GM23338 (cell line): ENCODE measurements around the gene GLYATL1B. TPM values are rescaled to one million over a fixed set of nuclear protein-coding genes. Genes with fewer than 3 reads are reported as not detected.

Experiments used
- ATAC-seq: fragments of 200-7000 bp; cut with Tn5 transposase; 3 replicates; pipeline ENCODE4 v1.9.1; 2020
- DNase-seq: peaks from one replicate; pipeline ENCODE4 v3.0.0-alpha.2; 2015; ENCODE audit warnings: low spot score
- H2AFZ ChIP-seq: fragments of 200-600 bp; sonication (generic); 2 replicates; pipeline ENCODE4 v1.8.0; 2016; ENCODE audit warnings: antibody characterized with exemption, mild to moderate bottlenecking, moderate library complexity
- H3F3A ChIP-seq: fragments of 200-600 bp; sonication (generic); replicated peaks from 2 replicates; pipeline ENCODE4 v1.8.0; 2017; ENCODE audit warnings: antibody characterized with exemption, mixed run types, low read depth
- H3K27ac ChIP-seq: fragments of 200-600 bp; sonication (generic); 2 replicates; pipeline ENCODE4 v1.6.1; 2016; ENCODE audit warnings: low read depth
- H3K27me3 ChIP-seq: fragments of 200-600 bp; sonication (generic); 2 replicates; pipeline ENCODE4 v1.8.0; 2016; ENCODE audit warnings: mild to moderate bottlenecking, mixed run types, moderate library complexity; ENCODE audit not compliant: insufficient read depth
- H3K36me3 ChIP-seq: fragments of 200-600 bp; sonication (generic); 2 replicates; pipeline ENCODE4 v1.8.0; 2016; ENCODE audit warnings: mild to moderate bottlenecking; ENCODE audit not compliant: insufficient read depth
- H3K4me1 ChIP-seq: fragments of 200-600 bp; sonication (generic); 2 replicates; pipeline ENCODE4 v1.8.0; 2016; ENCODE audit warnings: mild to moderate bottlenecking, moderate library complexity; ENCODE audit not compliant: insufficient read depth
- H3K4me2 ChIP-seq: fragments of 200-600 bp; sonication (generic); 2 replicates; pipeline ENCODE4 v1.7.1; 2017; ENCODE audit warnings: mixed run types
- H3K4me3 ChIP-seq: fragments of 200-600 bp; sonication (generic); 2 replicates; pipeline ENCODE4 v1.6.1; 2016; ENCODE audit warnings: mixed run types
- H3K79me2 ChIP-seq: fragments of 200-600 bp; sonication (generic); replicated peaks from 2 replicates; pipeline ENCODE4 v1.8.0; 2017; ENCODE audit warnings: mild to moderate bottlenecking; ENCODE audit not compliant: insufficient read depth
- H3K9me2 ChIP-seq: fragments of 200-600 bp; sonication (generic); 2 replicates; pipeline ENCODE4 v1.8.0; 2017; ENCODE audit not compliant: insufficient read depth
- H4K20me1 ChIP-seq: fragments of 200-600 bp; sonication (generic); replicated peaks from 2 replicates; pipeline ENCODE4 v1.8.0; 2017; ENCODE audit warnings: mild to moderate bottlenecking; ENCODE audit not compliant: insufficient read depth
- H3K27ac Mint-ChIP-seq: 2 replicates; pipeline ENCODE4 v1.8.0; 2020; ENCODE audit warnings: inconsistent platforms, mild to moderate bottlenecking, moderate library complexity, mixed read lengths
- H3K27me3 Mint-ChIP-seq: 3 replicates; pipeline ENCODE4 v1.8.0; 2022; ENCODE audit warnings: low read depth, mild to moderate bottlenecking, moderate library complexity, mixed read lengths, inconsistent platforms; ENCODE audit not compliant: insufficient read depth, poor library complexity
- H3K36me3 Mint-ChIP-seq: 3 replicates; pipeline ENCODE4 v1.8.0; 2021; ENCODE audit warnings: low read depth, mild to moderate bottlenecking, inconsistent platforms, moderate library complexity, mixed read lengths
- H3K4me1 Mint-ChIP-seq: 3 replicates; pipeline ENCODE4 v1.8.0; 2020; ENCODE audit warnings: mild to moderate bottlenecking, inconsistent platforms, mixed read lengths
- H3K4me3 Mint-ChIP-seq: 3 replicates; pipeline ENCODE4 v1.8.0; 2021; ENCODE audit warnings: moderate library complexity, mild to moderate bottlenecking, inconsistent platforms, mixed read lengths
- H3K9me3 Mint-ChIP-seq: 3 replicates; pipeline ENCODE4 v1.8.0; 2020; ENCODE audit warnings: moderate library complexity, mild to moderate bottlenecking, inconsistent platforms, mixed read lengths
- CTCF ChIP-seq, 2 experiments: fragments of 200-600 bp in 1 of 2; sonication (generic) in 1 of 2; conservative IDR thresholded peaks; 2 replicates each; pipeline versions ENCODE4 v1.5.1 to v1.6.1; 2016 to 2017; ENCODE audit warnings: antibody characterized with exemption in 2 of 2, low read depth in 2 of 2, mild to moderate bottlenecking in 2 of 2, moderate library complexity in 1 of 2
- EZH2 ChIP-seq: fragments of 200-600 bp; sonication (generic); IDR thresholded peaks from one replicate; pipeline ENCODE4 v1.8.0; 2017; ENCODE audit warnings: antibody characterized with exemption, mild to moderate bottlenecking, low read depth; ENCODE audit not compliant: unreplicated experiment
- EZH2phosphoT487 ChIP-seq: fragments of 200-600 bp; sonication (generic); IDR thresholded peaks from one replicate; pipeline ENCODE4 v1.8.1; 2018; ENCODE audit warnings: antibody characterized with exemption; ENCODE audit not compliant: unreplicated experiment
- JUNB ChIP-seq: IDR thresholded peaks from one replicate; pipeline ENCODE4 v1.6.1; 2016; ENCODE audit warnings: antibody characterized with exemption; ENCODE audit not compliant: unreplicated experiment
- NANOG ChIP-seq: IDR thresholded peaks from 2 replicates; pipeline ENCODE4 v1.6.1; 2016; ENCODE audit warnings: antibody characterized with exemption, borderline replicate concordance
- POLR2AphosphoS5 ChIP-seq: IDR thresholded peaks from 2 replicates; pipeline ENCODE4 v1.6.1; 2016; ENCODE audit warnings: antibody characterized with exemption, low read depth
- REST ChIP-seq: IDR thresholded peaks from one replicate; pipeline ENCODE4 v1.6.1; 2018; ENCODE audit warnings: antibody characterized with exemption; ENCODE audit not compliant: unreplicated experiment
- STAT1 ChIP-seq: IDR thresholded peaks from one replicate; pipeline ENCODE4 v1.6.1; 2016; ENCODE audit warnings: antibody characterized with exemption; ENCODE audit not compliant: unreplicated experiment
- ZNF114 ChIP-seq: fragments of 250-450 bp; sonication (Bioruptor Pico); IDR thresholded peaks from 2 replicates; pipeline ENCODE4 v1.5.0; 2020; ENCODE audit warnings: mild to moderate bottlenecking, moderate library complexity
- polyA plus RNA-seq: library from polyadenylated mRNA; unstranded; fragments of >200 nt; fragmentation: Nextera tagmentation; extraction: Ambion mirVana; gene quantifications from 2 replicates; pipeline ENCODE4 v1.2.1, GENCODE V29; 2016
- total RNA-seq: library from RNA; depleted of rRNA; stranded (reverse); fragments of >200 nt; shearing (Covaris generic); gene quantifications from 2 replicates; pipeline ENCODE4 v1.2.3, GENCODE V29; 2014

GLYATL1B gene
- total and polyA plus RNA-seq, 2 experiments from 2014 or later, result 0.27 to 0.90 TPM

GRCh38 chr11:59141673-59142460 lies 55.8 kb downstream of the GLYATL1B start:
- H3K79me2 ChIP-seq, result peaks cover 13% of the 10 kb centered on the region; the same call in 1 of the 2 replicates
- peak overlapping the region; percentile 63 for H3K4me3 ChIP-seq
- peaks cover 7% of the 10 kb centered on the region; the same call in 1 of the 2 replicates for H3F3A ChIP-seq
- H3K27me3 ChIP-seq, result peaks cover 4% of the 10 kb centered on the region; the same call in 1 of the 2 replicates
- Mint-ChIP-seq H3K4me3 (peak overlapping the region; percentile 92), H3K27ac (peak overlapping the region; percentile 96), H3K27me3 (peaks cover 14% of the 10 kb centered on the region), H3K9me3 (peaks cover 13% of the 10 kb centered on the region), H3K4me1 (peaks cover 25% of the 10 kb centered on the region), H3K36me3 (peaks cover 21% of the 10 kb centered on the region)
- ATAC-seq (no peak), DNase-seq (peak; percentile 13)
- H4K20me1 ChIP-seq, result no peaks in the 10 kb centered on the region
- peaks cover 26% of the 10 kb centered on the region for H3K4me1 ChIP-seq
- H3K4me2 ChIP-seq, result peak overlapping the region; percentile 84
- peak overlapping the region; percentile 91 for H3K27ac ChIP-seq
- TF ChIP-seq JUNB (no peak), STAT1 (no peak), NANOG (no peak), EZH2 (no peak), EZH2phosphoT487 (no peak), ZNF114 (CRISPR knock-in tag) (no peak), CTCF (conservative IDR thresholded peaks at IDR 0.05; ENCODE audit: low read depth in 2 of 2) (no peak)
- peak overlapping the region; percentile 84 for H2AFZ ChIP-seq
- no peaks in the 10 kb centered on the region for H3K9me2 ChIP-seq
- H3K36me3 ChIP-seq, result no peaks in the 10 kb centered on the region

- Mint-ChIP-seq H3K36me3 (peaks cover 27% of the 10 kb centered on the region), H3K27me3 (peaks cover 13% of the 10 kb centered on the region), H3K4me3 (peak within 1 kb of the TSS; percentile 92), H3K9me3 (peaks cover 13% of the 10 kb centered on the region), H3K4me1 (peaks cover 25% of the 10 kb centered on the region), H3K27ac (peak within 1 kb of the TSS; percentile 96)
- peak within 1 kb of the TSS; percentile 63 for H3K4me3 ChIP-seq
- peak within 1 kb of the TSS; percentile 91 for H3K27ac ChIP-seq
- peaks cover 7% of the 10 kb centered on the region; the same call in 1 of the 2 replicates for H3F3A ChIP-seq
- peaks cover 26% of the 10 kb centered on the region for H3K4me1 ChIP-seq
- peaks cover 22% of the 10 kb centered on the region; the same call in 1 of the 2 replicates for H3K79me2 ChIP-seq
- peaks cover 4% of the 10 kb centered on the region; the same call in 1 of the 2 replicates for H3K27me3 ChIP-seq
- H3K4me2 ChIP-seq, result peak within 1 kb of the TSS; percentile 84
- ATAC-seq, result peak; percentile 81
- TF ChIP-seq EZH2 (no peak), REST (peak; percentile 8), EZH2phosphoT487 (no peak), POLR2AphosphoS5 (peak; percentile 47), CTCF (conservative IDR thresholded peaks at IDR 0.05; ENCODE audit: low read depth in 2 of 2) (peak; percentile 24 to 54)
- no peaks in the 10 kb centered on the region for H3K9me2 ChIP-seq
- no peaks in the 10 kb centered on the region for H3K36me3 ChIP-seq
- DNase-seq, result peak; percentile 95
- H4K20me1 ChIP-seq, result no peaks in the 10 kb centered on the region
- peak within 1 kb of the TSS; percentile 84 for H2AFZ ChIP-seq
These were observed 56.7 kb downstream of the GLYATL1B start, which contains the start of gene FAM111A for GRCh38 chr11:59142530-59143507. FAM111A (plus strand) TSS chr11:59142856; CDS start chr11:59148873, 6,017 bp downstream.
